Endothelial cell (in vitro differentiated cells): ENCODE data around the gene CENPX. TPM values are rescaled to one million over a fixed set of nuclear protein-coding genes. Genes with fewer than 3 reads are reported as not detected.
A peak's percentile ranks its signal among the peaks of the same experiment; 100 is the strongest.

Experiments
- DNase-seq: peaks from one replicate; pipeline ENCODE4 v3.0.0; 2021; ENCODE audit warnings: low spot score
- H3K27ac Mint-ChIP-seq: one replicate; pipeline ENCODE4 v1.8.0; 2021; ENCODE audit warnings: mixed read lengths, inconsistent platforms; ENCODE audit not compliant: unreplicated experiment
- H3K27me3 Mint-ChIP-seq: one replicate; pipeline ENCODE4 v1.8.0; 2021; ENCODE audit warnings: mild to moderate bottlenecking, moderate library complexity, mixed read lengths, inconsistent platforms; ENCODE audit not compliant: unreplicated experiment
- H3K36me3 Mint-ChIP-seq: one replicate; pipeline ENCODE4 v1.8.0; 2021; ENCODE audit warnings: mild to moderate bottlenecking, low read depth, mixed read lengths, inconsistent platforms; ENCODE audit not compliant: unreplicated experiment
- H3K4me1 Mint-ChIP-seq: one replicate; pipeline ENCODE4 v1.8.0; 2021; ENCODE audit warnings: mild to moderate bottlenecking, mixed read lengths, inconsistent platforms; ENCODE audit not compliant: unreplicated experiment
- H3K4me3 Mint-ChIP-seq: one replicate; pipeline ENCODE4 v1.8.0; 2021; ENCODE audit warnings: mild to moderate bottlenecking, mixed read lengths, inconsistent platforms; ENCODE audit not compliant: unreplicated experiment
- H3K9me3 Mint-ChIP-seq: one replicate; pipeline ENCODE4 v1.8.0; 2021; ENCODE audit warnings: mixed read lengths, inconsistent platforms; ENCODE audit not compliant: unreplicated experiment
- total RNA-seq: library from RNA; stranded (reverse); fragmentation: NEBNext Ultra II Directional; extraction: Animal tissue kit (Norgen Biotek cat#: 25700); gene quantifications from one replicate; pipeline ENCODE4 v1.2.1, GENCODE V29; 2021; ENCODE audit not compliant: unreplicated experiment
- TF ChIP-seq, protein P1 (sequence below): fragments of 200-600 bp; sonication (generic); IDR thresholded peaks from one replicate; pipeline ENCODE4 v1.5.0; 2021; ENCODE audit warnings: antibody characterized with exemption; ENCODE audit not compliant: unreplicated experiment

The CENPX gene
- total RNA-seq, 1 donor from 2014 or later, result 42.9 TPM

DNA sequence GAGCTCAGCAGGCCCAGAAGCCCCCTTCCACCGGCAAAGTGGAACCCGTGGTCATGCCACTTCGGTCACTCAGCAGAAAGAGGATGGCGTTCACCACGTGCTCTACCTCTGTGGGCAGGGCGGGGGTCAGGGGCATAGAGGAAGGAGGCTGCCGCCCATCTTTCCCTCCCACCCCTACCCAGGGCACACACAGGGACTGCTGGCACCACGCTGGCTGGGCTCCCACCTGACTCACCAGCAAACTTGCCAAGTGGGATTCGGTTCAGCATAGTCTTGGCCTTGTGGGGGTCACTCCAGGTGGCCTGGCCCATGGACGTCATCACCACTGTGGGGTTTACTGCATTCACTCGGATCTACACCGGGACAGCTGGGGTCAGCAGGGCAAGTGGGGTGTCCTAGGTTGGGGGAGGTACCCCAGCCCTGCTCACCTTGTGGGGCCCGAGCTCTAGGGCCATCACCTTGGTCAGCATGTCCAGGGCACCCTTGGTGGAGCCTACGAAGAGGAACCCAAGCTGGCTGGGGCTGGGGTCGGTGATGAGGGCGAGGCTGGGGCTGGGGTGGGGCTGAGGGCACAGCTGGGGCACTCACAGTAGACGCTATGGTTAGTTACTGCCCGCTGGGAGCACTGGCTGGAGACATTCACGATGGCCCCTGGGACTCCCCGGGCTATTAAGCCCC lies 13.4 kb upstream of the CENPX start:
- TF ChIP-seq, protein P1, sequence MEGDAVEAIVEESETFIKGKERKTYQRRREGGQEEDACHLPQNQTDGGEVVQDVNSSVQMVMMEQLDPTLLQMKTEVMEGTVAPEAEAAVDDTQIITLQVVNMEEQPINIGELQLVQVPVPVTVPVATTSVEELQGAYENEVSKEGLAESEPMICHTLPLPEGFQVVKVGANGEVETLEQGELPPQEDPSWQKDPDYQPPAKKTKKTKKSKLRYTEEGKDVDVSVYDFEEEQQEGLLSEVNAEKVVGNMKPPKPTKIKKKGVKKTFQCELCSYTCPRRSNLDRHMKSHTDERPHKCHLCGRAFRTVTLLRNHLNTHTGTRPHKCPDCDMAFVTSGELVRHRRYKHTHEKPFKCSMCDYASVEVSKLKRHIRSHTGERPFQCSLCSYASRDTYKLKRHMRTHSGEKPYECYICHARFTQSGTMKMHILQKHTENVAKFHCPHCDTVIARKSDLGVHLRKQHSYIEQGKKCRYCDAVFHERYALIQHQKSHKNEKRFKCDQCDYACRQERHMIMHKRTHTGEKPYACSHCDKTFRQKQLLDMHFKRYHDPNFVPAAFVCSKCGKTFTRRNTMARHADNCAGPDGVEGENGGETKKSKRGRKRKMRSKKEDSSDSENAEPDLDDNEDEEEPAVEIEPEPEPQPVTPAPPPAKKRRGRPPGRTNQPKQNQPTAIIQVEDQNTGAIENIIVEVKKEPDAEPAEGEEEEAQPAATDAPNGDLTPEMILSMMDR, result no peak
- Mint-ChIP-seq H3K4me1 (peaks cover 11% of the 10 kb centered on the region), H3K27ac (no peak overlapping the region), H3K36me3 (peaks cover 6% of the 10 kb centered on the region), H3K4me3 (no peak overlapping the region), H3K9me3 (no peaks in the 10 kb centered on the region), H3K27me3 (peaks cover 15% of the 10 kb centered on the region)
- DNase-seq, result no peak

DNA sequence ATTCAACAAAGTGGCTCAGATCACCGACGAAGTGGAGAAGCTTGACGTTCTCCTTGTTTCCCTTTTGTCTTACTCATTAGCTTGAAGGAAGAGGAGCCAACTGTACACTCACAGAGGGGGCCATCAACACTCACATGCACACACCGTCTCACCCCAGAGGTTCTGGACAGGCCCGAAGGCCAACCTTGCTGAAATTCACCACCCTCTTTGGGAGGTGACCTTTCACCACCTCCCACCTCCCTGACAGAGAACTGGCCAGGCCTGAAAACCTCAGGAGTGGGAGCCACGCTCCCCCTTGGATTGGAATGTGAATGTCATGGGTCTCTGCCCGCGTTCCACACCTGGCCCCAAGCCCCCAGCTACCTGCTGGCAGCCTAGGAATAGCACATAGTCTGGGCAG lies 12.8 kb upstream of the CENPX start:
- peaks cover 11% of the 10 kb centered on the region for H3K4me1 Mint-ChIP-seq
- H3K27ac Mint-ChIP-seq, result no peak overlapping the region
- TF ChIP-seq, protein P1, result no peak
- no peak for DNase-seq
- peaks cover 6% of the 10 kb centered on the region for H3K36me3 Mint-ChIP-seq
- peak overlapping the region; percentile 82 for H3K4me3 Mint-ChIP-seq
- peaks cover 15% of the 10 kb centered on the region for H3K27me3 Mint-ChIP-seq
- no peaks in the 10 kb centered on the region for H3K9me3 Mint-ChIP-seq

DNA sequence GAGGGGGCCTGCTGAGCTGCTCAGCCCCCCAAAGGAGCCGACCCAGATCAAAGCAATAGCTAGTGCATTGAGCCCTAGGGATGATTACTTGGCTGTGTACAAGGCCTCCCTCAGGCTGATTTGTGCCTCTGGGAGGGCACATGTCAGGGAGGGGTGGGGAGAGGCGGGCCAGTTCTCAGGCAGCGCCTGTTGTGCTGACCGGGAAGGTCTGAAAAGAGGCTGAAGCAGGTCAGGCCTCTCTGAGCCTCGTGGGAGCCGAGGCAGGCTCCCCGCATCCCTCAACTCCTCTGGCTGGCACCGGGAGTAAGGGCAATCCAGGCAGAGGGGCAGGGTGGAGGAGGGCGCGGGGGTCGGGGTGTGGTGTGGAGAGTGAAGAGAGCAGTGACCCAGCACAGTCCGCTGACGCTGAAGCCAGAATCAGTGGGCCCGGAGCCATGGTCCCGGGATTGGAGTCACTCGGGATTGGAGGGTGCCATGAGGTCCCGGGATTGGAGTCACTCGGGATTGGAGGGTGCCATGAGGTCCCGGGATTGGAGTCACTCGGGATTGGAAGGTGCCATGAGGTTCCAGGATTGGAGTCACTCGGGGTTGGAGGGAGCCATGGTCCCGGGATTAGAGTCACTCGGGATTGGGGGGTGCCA lies 11.8 kb upstream of the CENPX start:
- H3K4me1 Mint-ChIP-seq, result peaks cover 14% of the 10 kb centered on the region
- TF ChIP-seq, protein P1, result no peak
- H3K36me3 Mint-ChIP-seq, result peaks cover 6% of the 10 kb centered on the region
- H3K27ac Mint-ChIP-seq, result no peak overlapping the region
- H3K4me3 Mint-ChIP-seq, result peak overlapping the region; percentile 51
- H3K27me3 Mint-ChIP-seq, result peaks cover 13% of the 10 kb centered on the region
- no peaks in the 10 kb centered on the region for H3K9me3 Mint-ChIP-seq
- no peak for DNase-seq

DNA sequence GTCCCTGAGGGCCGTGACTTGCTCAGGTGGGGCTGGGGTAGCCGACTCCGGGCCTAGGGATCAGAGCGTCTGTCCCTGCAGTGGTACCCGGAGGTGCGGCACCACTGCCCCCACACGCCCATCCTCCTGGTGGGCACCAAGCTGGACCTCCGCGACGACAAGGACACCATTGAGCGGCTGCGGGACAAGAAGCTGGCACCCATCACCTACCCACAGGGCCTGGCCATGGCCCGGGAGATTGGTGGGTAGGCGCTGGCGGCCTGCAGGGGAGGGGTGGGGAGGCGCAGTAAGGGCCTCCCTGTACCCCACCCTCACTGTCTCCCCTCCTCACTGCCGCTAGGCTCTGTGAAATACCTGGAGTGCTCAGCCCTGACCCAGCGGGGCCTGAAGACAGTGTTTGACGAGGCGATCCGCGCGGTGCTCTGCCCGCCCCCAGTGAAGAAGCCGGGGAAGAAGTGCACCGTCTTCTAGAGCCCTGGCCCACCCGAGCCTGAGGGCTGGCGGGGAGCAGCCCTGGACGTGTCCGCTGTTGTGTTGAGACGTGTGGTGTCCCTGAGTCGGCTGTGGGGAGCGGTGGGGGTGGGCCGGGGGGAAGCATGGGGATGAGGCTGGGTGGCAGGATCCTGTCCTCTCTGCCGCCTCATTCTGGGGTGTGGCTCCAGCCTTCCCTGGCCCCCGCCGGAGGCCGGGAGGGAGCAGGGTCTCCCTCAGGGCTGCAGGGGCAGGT lies 10.8 kb upstream of the CENPX start:
- TF ChIP-seq, protein P1, result no peak
- no peak for DNase-seq
- H3K4me3 Mint-ChIP-seq, result no peak overlapping the region
- H3K27me3 Mint-ChIP-seq, result peaks cover 15% of the 10 kb centered on the region
- peaks cover 14% of the 10 kb centered on the region for H3K4me1 Mint-ChIP-seq
- no peak overlapping the region for H3K27ac Mint-ChIP-seq
- H3K9me3 Mint-ChIP-seq, result no peaks in the 10 kb centered on the region
- peaks cover 6% of the 10 kb centered on the region for H3K36me3 Mint-ChIP-seq
